ENCODE measurements around the gene PURB. TPM values are rescaled to one million over a fixed set of nuclear protein-coding genes. Genes with fewer than 3 reads are reported as not detected.

Gene PURB
- total and polyA plus RNA-seq, 9 of the 15 experiments (the other 6 are each of a cell fraction or from before 2014, with no cell fraction given) = 1.6 to 14.1 (median 8.8) TPM

GRCh38 chr7:44885394-44886317 lies at the start of gene PURB (continued):
- TF ChIP-seq SNIP1 (IDR thresholded peaks at IDR 0.05; ENCODE audit: low read depth) (no peak), ZNF395 (CRISPR knock-in tag; IDR thresholded peaks at IDR 0.05) (peak; percentile 80; the same call in 1 of the 2 replicates), TCF7L2 (IDR thresholded peaks at IDR 0.05; ENCODE audit: low read depth, low read length) (no peak), KLF1 (tag; IDR thresholded peaks at IDR 0.05) (peak; percentile 92), FOXP4 (CRISPR knock-in tag; IDR thresholded peaks at IDR 0.05; ENCODE audit: borderline replicate concordance) (no peak), ZNF12 (CRISPR knock-in tag; IDR thresholded peaks at IDR 0.05) (0 out of 2 replicates have a peak, but pooled peaks have one; percentile 65), BRF1 (IDR thresholded peaks at IDR 0.05; ENCODE audit: borderline replicate concordance, extremely low read depth, insufficient read length) (no peak), CREM (IDR thresholded peaks at IDR 0.05; ENCODE audit: low read depth) (peak; percentile 99), XRCC4 (IDR thresholded peaks at IDR 0.05; ENCODE audit: extremely low read depth, insufficient read depth, insufficient read length) (no peak), ATF7 (IDR thresholded peaks at IDR 0.05) (peak; percentile 98), SOX6 (IDR thresholded peaks at IDR 0.05) (peak; percentile 69), ID3 (CRISPR knock-in tag; IDR thresholded peaks at IDR 0.05) (no peak), ID3 (tag; IDR thresholded peaks at IDR 0.05) (no peak), COPS2 (conservative IDR thresholded peaks at IDR 0.05) (no peak), DEAF1 (CRISPR knock-in tag; IDR thresholded peaks at IDR 0.05) (no peak), MITF (IDR thresholded peaks at IDR 0.05) (peak; percentile 67; the same call in 1 of the 2 replicates), CBX1 (IDR thresholded peaks at IDR 0.05; ENCODE audit: low read depth) (0 out of 2 replicates have a peak, but pooled peaks have one; percentile 25), ZNF668 (CRISPR knock-in tag; IDR thresholded peaks at IDR 0.05) (no peak), ZNF174 (CRISPR knock-in tag; IDR thresholded peaks at IDR 0.05) (no peak), SMARCA4 (IDR thresholded peaks at IDR 0.05) (peak; percentile 63)

Measured in K562 (cell line).